HL-60 (cell line): ENCODE data around the gene PCSK7.

Experiments
- GABPA ChIP-seq: IDR thresholded peaks from 2 replicates; pipeline ENCODE4 v1.6.1; 2012; ENCODE audit warnings: low read depth
- POLR2AphosphoS5 ChIP-seq: IDR thresholded peaks from 2 replicates; pipeline ENCODE4 v1.6.1; 2012; ENCODE audit warnings: low read depth
- SPI1 ChIP-seq: IDR thresholded peaks from 2 replicates; pipeline ENCODE4 v1.6.1; 2012; ENCODE audit warnings: low read depth, mild to moderate bottlenecking, borderline replicate concordance
- TF ChIP-seq, protein P1 (sequence below): IDR thresholded peaks from one replicate; pipeline ENCODE4 v1.5.1; 2011; ENCODE audit warnings: low read length, control low read depth, inconsistent platforms; ENCODE audit not compliant: insufficient read depth
- TF ChIP-seq, protein P2 (sequence below): IDR thresholded peaks from 2 replicates; pipeline ENCODE4 v1.6.1; 2012; ENCODE audit warnings: low read depth; ENCODE audit not compliant: insufficient replicate concordance

DNA sequence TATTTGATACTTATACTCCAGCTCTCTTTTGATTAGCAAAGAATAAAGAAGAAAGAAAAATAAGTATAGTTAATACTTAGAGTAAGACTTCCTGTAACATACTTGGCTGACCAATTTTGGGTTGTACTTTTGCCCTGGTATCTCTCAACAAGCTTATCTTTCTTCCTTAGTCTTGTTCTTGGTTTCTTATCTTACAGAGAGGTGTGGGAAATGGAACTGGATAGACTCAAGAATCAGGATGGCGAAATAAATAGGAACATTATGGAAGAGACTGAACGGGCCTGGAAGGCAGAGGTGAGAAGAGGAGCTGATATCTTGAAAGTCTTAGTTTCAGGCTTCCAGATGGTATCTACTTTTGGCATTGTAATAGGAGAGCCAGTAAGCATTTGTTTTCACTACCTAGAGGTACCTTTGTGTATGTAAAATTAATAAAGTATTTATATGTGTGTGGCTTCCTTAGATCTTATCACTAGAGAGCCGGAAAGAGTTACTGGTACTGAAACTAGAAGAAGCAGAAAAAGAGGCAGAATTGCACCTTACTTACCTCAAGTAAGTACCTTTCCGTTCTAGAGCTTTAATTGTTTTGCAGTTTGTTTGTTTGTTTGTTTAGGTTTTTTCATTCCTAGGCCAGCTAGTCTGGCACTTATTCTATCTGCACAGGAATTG lies 48.0 kb upstream of the PCSK7 start:
- TF ChIP-seq, protein P1, sequence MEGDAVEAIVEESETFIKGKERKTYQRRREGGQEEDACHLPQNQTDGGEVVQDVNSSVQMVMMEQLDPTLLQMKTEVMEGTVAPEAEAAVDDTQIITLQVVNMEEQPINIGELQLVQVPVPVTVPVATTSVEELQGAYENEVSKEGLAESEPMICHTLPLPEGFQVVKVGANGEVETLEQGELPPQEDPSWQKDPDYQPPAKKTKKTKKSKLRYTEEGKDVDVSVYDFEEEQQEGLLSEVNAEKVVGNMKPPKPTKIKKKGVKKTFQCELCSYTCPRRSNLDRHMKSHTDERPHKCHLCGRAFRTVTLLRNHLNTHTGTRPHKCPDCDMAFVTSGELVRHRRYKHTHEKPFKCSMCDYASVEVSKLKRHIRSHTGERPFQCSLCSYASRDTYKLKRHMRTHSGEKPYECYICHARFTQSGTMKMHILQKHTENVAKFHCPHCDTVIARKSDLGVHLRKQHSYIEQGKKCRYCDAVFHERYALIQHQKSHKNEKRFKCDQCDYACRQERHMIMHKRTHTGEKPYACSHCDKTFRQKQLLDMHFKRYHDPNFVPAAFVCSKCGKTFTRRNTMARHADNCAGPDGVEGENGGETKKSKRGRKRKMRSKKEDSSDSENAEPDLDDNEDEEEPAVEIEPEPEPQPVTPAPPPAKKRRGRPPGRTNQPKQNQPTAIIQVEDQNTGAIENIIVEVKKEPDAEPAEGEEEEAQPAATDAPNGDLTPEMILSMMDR, result no peak
- TF ChIP-seq POLR2AphosphoS5 (no peak), GABPA (no peak), SPI1 (no peak)
- TF ChIP-seq, protein P2, sequence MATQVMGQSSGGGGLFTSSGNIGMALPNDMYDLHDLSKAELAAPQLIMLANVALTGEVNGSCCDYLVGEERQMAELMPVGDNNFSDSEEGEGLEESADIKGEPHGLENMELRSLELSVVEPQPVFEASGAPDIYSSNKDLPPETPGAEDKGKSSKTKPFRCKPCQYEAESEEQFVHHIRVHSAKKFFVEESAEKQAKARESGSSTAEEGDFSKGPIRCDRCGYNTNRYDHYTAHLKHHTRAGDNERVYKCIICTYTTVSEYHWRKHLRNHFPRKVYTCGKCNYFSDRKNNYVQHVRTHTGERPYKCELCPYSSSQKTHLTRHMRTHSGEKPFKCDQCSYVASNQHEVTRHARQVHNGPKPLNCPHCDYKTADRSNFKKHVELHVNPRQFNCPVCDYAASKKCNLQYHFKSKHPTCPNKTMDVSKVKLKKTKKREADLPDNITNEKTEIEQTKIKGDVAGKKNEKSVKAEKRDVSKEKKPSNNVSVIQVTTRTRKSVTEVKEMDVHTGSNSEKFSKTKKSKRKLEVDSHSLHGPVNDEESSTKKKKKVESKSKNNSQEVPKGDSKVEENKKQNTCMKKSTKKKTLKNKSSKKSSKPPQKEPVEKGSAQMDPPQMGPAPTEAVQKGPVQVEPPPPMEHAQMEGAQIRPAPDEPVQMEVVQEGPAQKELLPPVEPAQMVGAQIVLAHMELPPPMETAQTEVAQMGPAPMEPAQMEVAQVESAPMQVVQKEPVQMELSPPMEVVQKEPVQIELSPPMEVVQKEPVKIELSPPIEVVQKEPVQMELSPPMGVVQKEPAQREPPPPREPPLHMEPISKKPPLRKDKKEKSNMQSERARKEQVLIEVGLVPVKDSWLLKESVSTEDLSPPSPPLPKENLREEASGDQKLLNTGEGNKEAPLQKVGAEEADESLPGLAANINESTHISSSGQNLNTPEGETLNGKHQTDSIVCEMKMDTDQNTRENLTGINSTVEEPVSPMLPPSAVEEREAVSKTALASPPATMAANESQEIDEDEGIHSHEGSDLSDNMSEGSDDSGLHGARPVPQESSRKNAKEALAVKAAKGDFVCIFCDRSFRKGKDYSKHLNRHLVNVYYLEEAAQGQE, result no peak
